Vagina (tissue), 2 donors: ENCODE measurements around the gene APOA1.

Experiments
- POLR2A ChIP-seq, 2 donors: fragments of 450-650 bp; IDR thresholded peaks; one replicate each; pipeline ENCODE4 v1.6.1; 2017; ENCODE audit warnings: antibody characterized with exemption in 2 of 2, mild to moderate bottlenecking in 2 of 2, moderate library complexity in 2 of 2
- TF ChIP-seq, protein P1 (sequence below), 3 experiments: fragments of 450-650 bp in 2 of 3; fragments of 200-600 bp in 1 of 3; sonication (generic) in 1 of 3; IDR thresholded peaks; one replicate each; pipeline ENCODE4 v1.5.1; 2017 to 2019; ENCODE audit warnings: antibody characterized with exemption in 3 of 3, mild to moderate bottlenecking in 2 of 3, moderate library complexity in 2 of 3

DNA sequence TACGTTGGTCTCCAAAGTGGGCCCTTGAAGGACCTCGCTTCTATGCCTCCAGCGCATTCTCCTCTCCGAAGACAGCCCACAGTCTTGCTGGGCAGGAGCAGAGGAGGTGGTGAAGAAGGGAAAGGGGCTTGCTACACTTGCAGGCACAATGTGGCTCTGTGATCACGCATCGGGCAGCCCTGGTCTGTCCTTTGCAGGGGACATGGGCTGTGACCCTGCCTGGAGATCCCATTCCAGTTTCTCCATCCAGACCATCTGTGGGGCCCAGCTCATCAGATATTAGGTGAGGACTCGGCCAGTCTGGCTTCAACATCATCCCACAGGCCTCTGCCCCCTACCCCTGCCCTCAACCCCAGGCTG lies 810 bp downstream of the APOA1 start:
- TF ChIP-seq POLR2A (IDR thresholded peaks at IDR 0.05): no peak
- TF ChIP-seq, protein P1, sequence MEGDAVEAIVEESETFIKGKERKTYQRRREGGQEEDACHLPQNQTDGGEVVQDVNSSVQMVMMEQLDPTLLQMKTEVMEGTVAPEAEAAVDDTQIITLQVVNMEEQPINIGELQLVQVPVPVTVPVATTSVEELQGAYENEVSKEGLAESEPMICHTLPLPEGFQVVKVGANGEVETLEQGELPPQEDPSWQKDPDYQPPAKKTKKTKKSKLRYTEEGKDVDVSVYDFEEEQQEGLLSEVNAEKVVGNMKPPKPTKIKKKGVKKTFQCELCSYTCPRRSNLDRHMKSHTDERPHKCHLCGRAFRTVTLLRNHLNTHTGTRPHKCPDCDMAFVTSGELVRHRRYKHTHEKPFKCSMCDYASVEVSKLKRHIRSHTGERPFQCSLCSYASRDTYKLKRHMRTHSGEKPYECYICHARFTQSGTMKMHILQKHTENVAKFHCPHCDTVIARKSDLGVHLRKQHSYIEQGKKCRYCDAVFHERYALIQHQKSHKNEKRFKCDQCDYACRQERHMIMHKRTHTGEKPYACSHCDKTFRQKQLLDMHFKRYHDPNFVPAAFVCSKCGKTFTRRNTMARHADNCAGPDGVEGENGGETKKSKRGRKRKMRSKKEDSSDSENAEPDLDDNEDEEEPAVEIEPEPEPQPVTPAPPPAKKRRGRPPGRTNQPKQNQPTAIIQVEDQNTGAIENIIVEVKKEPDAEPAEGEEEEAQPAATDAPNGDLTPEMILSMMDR (IDR thresholded peaks at IDR 0.05): no peak
